ENCODE measurements around the gene CCL26.

The CCL26 gene

DNA sequence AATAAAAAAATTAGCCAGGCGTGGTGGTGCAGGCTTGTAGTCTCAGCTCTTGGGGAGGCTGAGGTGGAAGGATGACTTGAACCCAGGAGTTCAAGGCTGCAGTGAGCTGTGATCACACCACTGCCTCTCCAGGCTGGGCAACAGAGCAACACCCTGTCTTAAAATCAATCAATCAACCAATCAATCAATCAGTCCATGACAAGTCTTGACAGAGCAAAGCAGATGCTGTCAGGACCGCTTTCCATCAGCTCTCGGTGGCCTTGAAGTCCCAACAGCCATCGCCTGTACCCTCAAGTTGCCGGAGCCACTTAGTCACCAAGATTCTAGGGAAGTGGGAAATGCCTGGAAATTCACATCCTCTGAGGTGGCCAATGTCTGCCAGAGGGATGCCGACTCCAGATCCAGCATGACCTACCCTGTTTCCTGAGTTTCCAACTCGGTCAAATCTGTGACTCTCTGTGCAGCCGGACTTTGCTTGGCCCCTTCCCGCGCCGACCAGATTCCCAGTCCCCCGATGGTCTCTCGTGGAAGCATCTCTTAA is 42.5 kb upstream of the CCL26 start:
- no peak for DNase-seq (ENCODE audit: low spot score)
- TF ChIP-seq, protein P1, sequence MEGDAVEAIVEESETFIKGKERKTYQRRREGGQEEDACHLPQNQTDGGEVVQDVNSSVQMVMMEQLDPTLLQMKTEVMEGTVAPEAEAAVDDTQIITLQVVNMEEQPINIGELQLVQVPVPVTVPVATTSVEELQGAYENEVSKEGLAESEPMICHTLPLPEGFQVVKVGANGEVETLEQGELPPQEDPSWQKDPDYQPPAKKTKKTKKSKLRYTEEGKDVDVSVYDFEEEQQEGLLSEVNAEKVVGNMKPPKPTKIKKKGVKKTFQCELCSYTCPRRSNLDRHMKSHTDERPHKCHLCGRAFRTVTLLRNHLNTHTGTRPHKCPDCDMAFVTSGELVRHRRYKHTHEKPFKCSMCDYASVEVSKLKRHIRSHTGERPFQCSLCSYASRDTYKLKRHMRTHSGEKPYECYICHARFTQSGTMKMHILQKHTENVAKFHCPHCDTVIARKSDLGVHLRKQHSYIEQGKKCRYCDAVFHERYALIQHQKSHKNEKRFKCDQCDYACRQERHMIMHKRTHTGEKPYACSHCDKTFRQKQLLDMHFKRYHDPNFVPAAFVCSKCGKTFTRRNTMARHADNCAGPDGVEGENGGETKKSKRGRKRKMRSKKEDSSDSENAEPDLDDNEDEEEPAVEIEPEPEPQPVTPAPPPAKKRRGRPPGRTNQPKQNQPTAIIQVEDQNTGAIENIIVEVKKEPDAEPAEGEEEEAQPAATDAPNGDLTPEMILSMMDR (IDR thresholded peaks at IDR 0.05; ENCODE audit: borderline replicate concordance, control extremely low read depth, extremely low read depth, insufficient read depth, missing control alignments), result no peak
- in situ Hi-C loops (cut with MboI; ENCODE audit: low sequenced_read_pairs, unreplicated experiment), result no loop called here

GRCh38 chr7:75813781-75814236 is 41.8 kb upstream of the CCL26 start, which contains the start of gene CCL24:
Gene CCL24, minus strand, starts transcription at chr7:75813806. Its CDS starts 91 bp downstream, at chr7:75813715.
- in situ Hi-C loops (cut with MboI; ENCODE audit: low sequenced_read_pairs, unreplicated experiment), result no loop called here
- TF ChIP-seq, protein P1 (IDR thresholded peaks at IDR 0.05; ENCODE audit: borderline replicate concordance, control extremely low read depth, extremely low read depth, insufficient read depth, missing control alignments), result no peak
- DNase-seq (ENCODE audit: low spot score), result no peak

GRCh38 chr7:75813084-75813483 is 41.1 kb upstream of the CCL26 start:
- DNase-seq (ENCODE audit: low spot score), result no peak
- in situ Hi-C loops (cut with MboI; ENCODE audit: low sequenced_read_pairs, unreplicated experiment), result no loop called here

GRCh38 chr7:75811894-75812678 is 40.1 kb upstream of the CCL26 start:
- no peak for DNase-seq (ENCODE audit: low spot score)
- TF ChIP-seq, protein P1 (IDR thresholded peaks at IDR 0.05; ENCODE audit: borderline replicate concordance, control extremely low read depth, extremely low read depth, insufficient read depth, missing control alignments), result no peak
- in situ Hi-C loops (cut with MboI; ENCODE audit: low sequenced_read_pairs, unreplicated experiment), result no loop called here

More at GRCh38 chr7:75813084-75813483, 41.1 kb upstream of the CCL26 start:
- TF ChIP-seq, protein P1 (IDR thresholded peaks at IDR 0.05; ENCODE audit: borderline replicate concordance, control extremely low read depth, extremely low read depth, insufficient read depth, missing control alignments), result no peak

DNA sequence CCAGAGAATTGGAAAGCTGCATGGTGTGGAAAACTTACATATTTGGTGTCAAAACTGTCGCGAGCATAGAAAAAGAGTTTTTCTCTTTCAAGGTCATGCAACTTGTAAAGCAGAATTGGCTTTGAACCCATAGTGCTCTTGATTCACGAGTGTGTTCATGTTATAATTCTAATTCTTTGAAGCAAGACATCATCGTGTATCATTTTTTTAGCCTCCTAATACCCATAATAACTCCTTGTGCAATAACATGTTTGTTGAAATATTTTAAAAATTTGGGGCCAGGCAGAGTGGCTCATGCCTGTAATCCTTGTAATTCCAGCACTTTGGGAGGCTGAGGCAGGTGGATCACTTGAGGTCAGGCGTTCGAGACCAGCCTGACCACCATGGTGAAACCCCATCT is 37.4 kb upstream of the CCL26 start:
- DNase-seq (ENCODE audit: low spot score), result no peak
- TF ChIP-seq, protein P1 (IDR thresholded peaks at IDR 0.05; ENCODE audit: borderline replicate concordance, control extremely low read depth, extremely low read depth, insufficient read depth, missing control alignments), result no peak
- in situ Hi-C loops (cut with MboI; ENCODE audit: low sequenced_read_pairs, unreplicated experiment), result no loop called here

DNA sequence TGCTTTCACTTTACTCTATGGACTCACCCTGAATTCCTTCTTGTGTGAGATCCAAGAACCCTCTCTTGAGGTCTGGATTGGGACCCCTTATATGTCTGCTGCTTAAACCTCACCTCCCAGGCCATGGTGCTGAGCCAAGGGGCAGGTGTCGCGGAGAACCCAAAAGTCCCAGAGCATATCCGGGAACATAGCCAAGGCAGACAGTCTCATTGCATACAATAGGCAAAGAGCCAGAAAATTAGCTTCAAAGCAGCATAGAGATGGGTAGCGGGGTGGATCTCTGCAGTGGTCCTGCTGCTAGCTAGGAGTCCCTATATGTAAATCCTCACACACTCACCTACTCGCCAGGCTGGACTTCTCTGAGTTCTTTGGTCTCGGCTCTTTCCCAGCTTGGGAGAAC is 36.1 kb upstream of the CCL26 start:
- TF ChIP-seq, protein P1 (IDR thresholded peaks at IDR 0.05; ENCODE audit: borderline replicate concordance, control extremely low read depth, extremely low read depth, insufficient read depth, missing control alignments), result no peak
- no peak for DNase-seq (ENCODE audit: low spot score)
- in situ Hi-C loops (cut with MboI; ENCODE audit: low sequenced_read_pairs, unreplicated experiment), result no loop called here

All from GM13976 (cell line).